Neutrophil (primary cell): ENCODE results near the gene ANOS1.

Experiments used
- H3K27ac ChIP-seq: fragments of 200-600 bp; sonication (generic); 2 replicates; pipeline ENCODE4 v1.5.1; 2016; ENCODE audit warnings: mild to moderate bottlenecking, moderate library complexity
- H3K27me3 ChIP-seq: fragments of 200-600 bp; sonication (generic); 2 replicates; pipeline ENCODE4 v1.6.0; 2016; ENCODE audit warnings: mild to moderate bottlenecking
- H3K36me3 ChIP-seq: fragments of 200-600 bp; sonication (generic); 2 replicates; pipeline ENCODE4 v1.5.1; 2017
- H3K4me1 ChIP-seq, 2 experiments: fragments of 200-600 bp in 1 of 2; sonication (generic) in 1 of 2; 1 replicate in 1 of 2; 2 replicates in 1 of 2; pipeline versions ENCODE4 v1.5.1 to v1.6.1; 2013 to 2016; ENCODE audit warnings: low read depth in 1 of 2, low read length in 1 of 2, mild to moderate bottlenecking in 1 of 2, moderate library complexity in 1 of 2; ENCODE audit not compliant: control insufficient read depth in 1 of 2, insufficient read depth in 1 of 2
- H3K4me3 ChIP-seq, 2 experiments: fragments of 200-600 bp in 1 of 2; sonication (generic) in 1 of 2; 1 replicate in 1 of 2; 2 replicates in 1 of 2; pipeline ENCODE4 v1.5.1; 2013 to 2016; ENCODE audit warnings: low read depth in 1 of 2, low read length in 1 of 2, mild to moderate bottlenecking in 1 of 2, moderate library complexity in 1 of 2
- H3K9me3 ChIP-seq: fragments of 200-600 bp; sonication (generic); 2 replicates; pipeline ENCODE4 v1.5.1; 2016
- CTCF ChIP-seq: fragments of 200-600 bp; sonication (generic); IDR thresholded peaks from 2 replicates; pipeline ENCODE4 v1.5.1; 2016; ENCODE audit warnings: antibody characterized with exemption

Gene ANOS1

GRCh38 chrX:8755116-8755515, 23.2 kb upstream of the ANOS1 start:
- H3K9me3 ChIP-seq: no peaks in the 10 kb centered on the region
- no peak overlapping the region for H3K27ac ChIP-seq
- no peaks in the 10 kb centered on the region for H3K36me3 ChIP-seq
- H3K4me1 ChIP-seq: no peaks in the 10 kb centered on the region
- no peak overlapping the region for H3K4me3 ChIP-seq
- H3K27me3 ChIP-seq: no peaks in the 10 kb centered on the region
- TF ChIP-seq CTCF: no peak

GRCh38 chrX:8749697-8750096, 17.8 kb upstream of the ANOS1 start:
- H3K9me3 ChIP-seq: no peaks in the 10 kb centered on the region
- TF ChIP-seq CTCF: no peak
- no peak overlapping the region for H3K4me3 ChIP-seq
- no peaks in the 10 kb centered on the region for H3K36me3 ChIP-seq
- no peaks in the 10 kb centered on the region for H3K27me3 ChIP-seq
- no peaks in the 10 kb centered on the region for H3K4me1 ChIP-seq
- no peak overlapping the region for H3K27ac ChIP-seq

GRCh38 chrX:8748855-8749254, 16.9 kb upstream of the ANOS1 start:
- no peaks in the 10 kb centered on the region for H3K27me3 ChIP-seq
- no peak overlapping the region for H3K27ac ChIP-seq
- no peaks in the 10 kb centered on the region for H3K36me3 ChIP-seq
- no peaks in the 10 kb centered on the region for H3K4me1 ChIP-seq
- no peak overlapping the region for H3K4me3 ChIP-seq
- no peaks in the 10 kb centered on the region for H3K9me3 ChIP-seq
- TF ChIP-seq CTCF: no peak

GRCh38 chrX:8743126-8743732, 11.3 kb upstream of the ANOS1 start:
- no peak overlapping the region for H3K4me3 ChIP-seq
- H3K36me3 ChIP-seq: no peaks in the 10 kb centered on the region
- no peaks in the 10 kb centered on the region for H3K4me1 ChIP-seq
- H3K27me3 ChIP-seq: no peaks in the 10 kb centered on the region
- H3K27ac ChIP-seq: no peak overlapping the region
- TF ChIP-seq CTCF: peak; percentile 52
- H3K9me3 ChIP-seq: no peaks in the 10 kb centered on the region

- H3K27me3 ChIP-seq: no peaks in the 10 kb centered on the region
- no peaks in the 10 kb centered on the region for H3K9me3 ChIP-seq
- H3K27ac ChIP-seq: no peak overlapping the region
- H3K36me3 ChIP-seq: no peaks in the 10 kb centered on the region
- no peak overlapping the region for H3K4me3 ChIP-seq
- TF ChIP-seq CTCF: no peak
- H3K4me1 ChIP-seq: no peaks in the 10 kb centered on the region
These were observed 10.0 kb upstream of the ANOS1 start for GRCh38 chrX:8741981-8742380.
